Activated CD4-positive, alpha-beta T cell treated with anti-CD3 and anti-CD28 coated beads, Interleukin-2, amount 50 U/mL, for 24 hours (primary cell): ENCODE measurements around the gene MESP1.

ENCODE experiments used
- DNase-seq, 2 donors: peaks; one replicate each; pipeline ENCODE4 v3.0.0-alpha.2; 2020; ENCODE audit warnings: low read depth in 1 of 2, low spot score in 1 of 2

The MESP1 gene

DNA sequence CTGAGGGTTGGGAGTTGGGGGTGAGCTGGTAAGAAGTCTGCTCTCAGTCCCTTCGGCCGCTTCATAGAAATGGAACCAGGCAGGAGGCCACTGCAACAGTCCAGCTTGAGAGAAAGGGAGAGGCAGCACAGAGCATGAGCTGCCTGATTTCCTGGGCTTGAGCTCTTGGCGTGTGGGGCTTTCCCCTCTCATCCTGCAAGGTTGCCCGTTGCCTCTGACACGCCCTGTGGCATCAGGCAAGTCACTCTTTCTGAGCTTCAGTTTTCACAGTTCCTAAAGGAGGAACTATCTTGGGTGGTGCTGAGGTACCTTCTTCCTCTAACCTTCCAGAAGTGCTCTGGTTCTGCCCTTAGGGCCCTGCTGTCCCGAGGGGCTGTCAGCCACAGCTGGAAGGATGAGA lies 30.0 kb upstream of the MESP1 start:
- DNase-seq: no peak

GRCh38 chr15:89780601-89781000 lies 29.6 kb upstream of the MESP1 start:
- DNase-seq: no peak

- no peak for DNase-seq
Measured at GRCh38 chr15:89778861-89779260, 27.8 kb upstream of the MESP1 start.

GRCh38 chr15:89777782-89778380 lies 26.8 kb upstream of the MESP1 start:
- DNase-seq: no peak

DNA sequence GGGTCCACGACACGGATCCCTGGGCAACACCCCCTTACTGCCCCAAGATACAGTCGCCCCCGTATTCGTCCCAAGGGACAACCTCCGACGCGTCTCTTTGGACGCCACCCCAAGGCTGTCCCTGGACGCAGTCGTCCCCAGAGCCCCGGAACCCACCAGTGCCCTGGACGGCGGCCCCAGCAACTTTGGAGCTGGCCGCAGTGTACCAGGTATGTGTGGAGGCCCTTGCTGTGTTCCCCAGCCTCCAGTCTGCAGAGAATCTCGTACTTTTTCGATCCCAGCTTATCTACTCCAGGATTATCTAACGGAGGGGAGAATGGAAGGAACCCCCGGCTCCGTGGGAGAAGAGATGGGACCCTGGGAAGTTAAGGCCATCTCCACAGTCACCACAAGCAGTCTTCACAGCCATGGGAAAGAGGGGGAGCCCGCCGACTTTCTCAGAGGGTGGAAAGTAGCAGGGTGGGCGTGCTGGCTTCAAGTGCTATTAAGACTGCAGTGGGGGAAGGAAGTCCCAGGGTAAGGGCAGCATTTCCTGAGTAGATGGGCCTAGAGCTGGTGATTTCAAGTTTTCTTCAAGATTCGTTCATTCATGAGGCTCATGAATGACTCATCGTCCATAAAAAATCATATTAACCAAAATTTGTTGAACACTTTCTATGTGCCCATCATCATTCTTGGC lies 26.2 kb upstream of the MESP1 start:
- DNase-seq: no peak

GRCh38 chr15:89776274-89777072 lies 25.4 kb upstream of the MESP1 start, which contains the start of gene MESP2:
TSS of gene MESP2 (plus strand) at chr15:89776332. CDS start at chr15:89776358, 26 bp downstream.
- peak; percentile 11 to 30 for DNase-seq

DNA sequence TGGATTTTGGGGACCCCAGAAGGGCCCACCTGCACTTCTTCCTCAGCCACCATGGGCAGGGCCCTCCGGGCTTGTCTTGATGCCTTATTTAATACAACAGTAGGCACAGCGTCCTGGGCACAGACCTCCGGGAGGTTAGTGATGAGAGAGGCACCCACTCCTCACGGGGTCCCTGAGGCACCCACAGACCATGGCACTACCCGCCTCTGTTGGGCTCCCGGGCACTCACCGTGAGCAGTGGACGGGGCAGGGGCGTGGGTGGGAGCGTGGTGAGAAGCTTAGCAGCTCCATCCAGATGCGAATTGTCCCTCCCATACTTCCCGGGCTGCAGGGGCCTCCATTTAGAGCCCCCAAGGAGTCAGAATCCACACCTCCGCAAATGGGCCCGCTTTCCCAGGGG lies 24.8 kb upstream of the MESP1 start:
- DNase-seq: no peak

GRCh38 chr15:89774492-89774891 lies 23.4 kb upstream of the MESP1 start:
- DNase-seq: no peak

- no peak for DNase-seq
Measured at GRCh38 chr15:89772932-89773583, 22.0 kb upstream of the MESP1 start.

DNA sequence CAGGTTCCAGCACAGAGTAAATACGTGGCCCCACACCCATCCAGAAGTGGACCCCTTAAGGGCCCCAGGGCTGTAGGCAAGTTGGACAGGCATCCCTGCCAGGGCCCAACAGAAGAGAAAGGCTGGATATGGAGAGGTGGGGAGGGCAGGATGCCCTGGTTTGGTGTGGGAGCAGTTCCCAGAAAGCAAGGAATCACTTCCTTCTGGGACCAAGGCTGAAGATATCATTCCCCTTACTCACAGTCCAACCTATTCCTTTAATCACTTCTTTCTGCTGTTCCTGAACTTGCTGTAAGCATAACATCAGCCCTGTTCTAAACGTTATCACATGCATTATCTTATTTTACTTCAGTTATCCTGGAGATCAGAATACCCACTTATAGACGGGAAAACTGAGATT lies 19.0 kb upstream of the MESP1 start:
- no peak for DNase-seq

DNA sequence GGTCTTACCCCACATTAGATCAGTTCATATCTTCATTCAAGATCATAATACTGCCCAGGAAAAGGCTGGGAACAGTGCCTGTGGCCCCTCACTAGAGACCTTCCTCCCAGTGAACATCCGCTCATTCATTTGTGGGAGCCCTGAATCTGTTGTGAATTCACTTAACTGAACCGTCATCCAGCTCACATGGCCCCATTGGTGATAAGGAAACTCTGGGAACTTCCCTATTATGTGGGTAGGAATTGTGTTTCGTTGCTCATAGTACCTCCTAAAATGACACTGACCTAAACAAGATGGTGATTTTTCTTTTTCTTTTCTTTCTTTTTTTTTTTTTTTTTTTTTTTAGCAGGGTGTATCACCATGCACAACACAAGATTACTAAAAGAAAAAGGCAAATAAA lies 18.3 kb upstream of the MESP1 start:
- no peak for DNase-seq

GRCh38 chr15:89768071-89768500 lies 17.0 kb upstream of the MESP1 start:
- DNase-seq: no peak

- no peak for DNase-seq
Measured at GRCh38 chr15:89767411-89767915, 16.4 kb upstream of the MESP1 start.

DNA sequence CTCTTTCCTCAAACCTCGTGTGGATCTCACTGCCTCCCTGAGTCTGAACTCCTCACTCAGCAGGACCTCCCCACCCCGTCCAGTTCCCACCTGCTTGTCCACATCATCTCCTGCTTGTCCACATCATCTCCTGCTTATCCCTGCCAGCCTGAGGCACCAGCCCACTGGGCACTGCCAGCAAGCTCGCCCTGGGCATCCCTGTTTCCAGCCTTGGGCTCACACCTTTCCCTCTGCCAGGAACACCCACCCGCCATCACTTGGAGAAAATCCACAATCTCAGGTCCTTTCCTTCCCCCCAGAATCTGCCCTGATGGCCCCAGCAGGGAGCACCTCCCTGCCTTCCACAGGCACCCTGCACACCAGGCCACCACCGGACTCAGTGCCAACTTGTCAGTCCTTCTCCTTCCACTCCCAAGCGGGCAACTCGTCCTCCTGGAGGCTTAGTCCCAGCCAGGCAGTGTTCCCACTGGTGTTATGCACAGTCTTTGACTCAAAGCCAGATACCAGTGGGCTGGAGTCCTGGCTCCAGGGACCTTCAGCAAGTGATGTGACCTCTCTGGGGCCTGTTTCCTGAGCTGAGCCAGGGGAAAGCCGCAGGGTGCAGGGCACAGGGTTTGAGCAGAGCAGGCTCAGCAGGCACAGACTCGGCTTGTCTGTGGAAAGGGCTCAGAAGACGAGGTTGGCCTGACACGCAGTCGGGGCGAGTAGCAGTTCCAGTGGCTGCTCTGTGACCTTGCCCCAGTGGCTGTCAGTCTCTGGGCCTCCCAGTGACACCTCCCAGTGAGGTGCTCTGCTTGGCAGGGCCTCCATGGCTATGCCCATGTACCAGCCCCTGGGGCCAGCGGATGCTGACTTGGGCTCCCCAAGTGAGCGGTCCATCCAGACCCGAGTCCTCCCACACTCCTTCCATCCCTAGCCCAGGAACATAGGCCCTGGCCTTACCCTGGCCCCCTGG lies 15.6 kb upstream of the MESP1 start:
- no peak for DNase-seq

GRCh38 chr15:89765694-89766093 lies 14.6 kb upstream of the MESP1 start:
- DNase-seq: no peak

DNA sequence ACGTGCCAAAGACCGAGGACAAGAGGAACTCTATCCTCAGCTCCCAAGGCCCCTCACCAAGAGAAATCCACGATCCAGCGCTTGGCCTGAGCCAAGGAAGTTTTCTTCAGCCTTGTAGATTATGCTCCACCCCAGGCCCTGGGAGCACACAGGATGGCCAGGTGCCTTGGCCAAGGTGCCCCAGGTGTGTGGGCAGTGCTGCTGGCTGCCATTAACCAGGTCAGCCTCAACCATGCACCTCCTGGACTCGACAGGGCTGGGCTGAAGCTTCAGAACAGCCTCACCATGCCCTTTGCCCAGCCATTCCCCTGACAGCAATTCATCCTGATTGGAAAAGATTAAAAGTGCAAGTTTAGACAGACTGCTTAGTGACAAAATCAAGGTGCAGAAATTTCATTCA lies 10.9 kb upstream of the MESP1 start:
- no peak for DNase-seq

GRCh38 chr15:89761009-89761831 lies 10.2 kb upstream of the MESP1 start:
- no peak for DNase-seq

- peak; percentile 50 to 53 for DNase-seq
Measured at GRCh38 chr15:89760303-89761008, 9.4 kb upstream of the MESP1 start.

GRCh38 chr15:89759835-89760234 lies 8.8 kb upstream of the MESP1 start:
- no peak for DNase-seq
